K562 (cell line): ENCODE results near the gene CD68. TPM values are rescaled to one million over a fixed set of nuclear protein-coding genes. Genes with fewer than 3 reads are reported as not detected.

ENCODE experiments used
- ATAC-seq: fragments of 200-7000 bp; cut with Tn5 transposase; 3 replicates; pipeline ENCODE4 v1.9.1; 2020; ENCODE audit warnings: moderate library complexity
- BruUV-seq: library from RNA; stranded (reverse); fragments of 400-500 nt; replicated peaks from 2 replicates; lab custom pipeline; 2021; lab: Mats Ljungman, UMichigan
- CTCF ChIA-PET: fragments of 300-600 bp; formaldehyde crosslinking; extraction: SDS; loops from one replicate; lab custom pipeline; 2021; ENCODE audit warnings: low intra/inter-chr PET ratio; lab: Yijun Ruan, JAX
- POLR2A ChIA-PET: fragments of 300-600, 350-650 bp; sonication (Branson Sonifier 250); formaldehyde crosslinking; extraction: SDS; loops from one replicate; lab custom pipeline; 2021; ENCODE audit warnings: antibody characterized with exemption, inconsistent platforms; lab: Yijun Ruan, JAX
- DNase-seq, 4 experiments: peaks; one replicate each; pipeline versions ENCODE4 v3.0.0 to v3.0.0-alpha.2; 2011 to 2018; ENCODE audit warnings: low spot score in 3 of 4, mixed read lengths in 3 of 4; ENCODE audit errors: extremely low read depth in 1 of 4
- FAIRE-seq: peaks from 2 replicates; lab custom pipeline; 2011; peaks lifted over from hg19 to GRCh38; lab: Jason Lieb, UNC
- H2AFZ ChIP-seq: 2 replicates; pipeline ENCODE4 v1.6.0; 2011; ENCODE audit warnings: low read depth, low read length, control low read depth, inconsistent platforms
- H3K27ac ChIP-seq: fragments of 200-600 bp; 3 replicates; pipeline ENCODE4 v1.8.0; 2011; ENCODE audit warnings: low read depth, mild to moderate bottlenecking, control low read depth, inconsistent platforms, low read length, moderate library complexity, mixed read lengths; ENCODE audit errors: extremely low read depth
- H3K27me3 ChIP-seq, 2 experiments: fragments of 300-600 bp in 1 of 2; 2 replicates in 1 of 2; 3 replicates in 1 of 2; pipeline versions ENCODE4 v1.6.0 to v1.8.0; 2011; ENCODE audit warnings: inconsistent platforms in 2 of 2, low read length in 2 of 2, mild to moderate bottlenecking in 1 of 2, mixed read lengths in 1 of 2, moderate library complexity in 1 of 2; ENCODE audit not compliant: control insufficient read depth in 2 of 2, insufficient read depth in 2 of 2
- H3K36me3 ChIP-seq: fragments of 300-600 bp; 3 replicates; pipeline ENCODE4 v1.8.0; 2011; ENCODE audit warnings: mild to moderate bottlenecking, low read length, inconsistent platforms; ENCODE audit not compliant: control insufficient read depth, insufficient read depth
- H3K4me1 ChIP-seq, 2 experiments: fragments of 200-600 bp in 1 of 2; replicated peaks in 1 of 2; 2 replicates in 1 of 2; 3 replicates in 1 of 2; pipeline versions ENCODE4 v1.5.1 to v1.8.0; 2011; ENCODE audit warnings: inconsistent platforms in 2 of 2, low read length in 2 of 2, mild to moderate bottlenecking in 1 of 2, mixed read lengths in 1 of 2, moderate library complexity in 1 of 2; ENCODE audit not compliant: control insufficient read depth in 2 of 2, insufficient read depth in 2 of 2
- H3K4me2 ChIP-seq: 2 replicates; pipeline ENCODE4 v1.6.1; 2011; ENCODE audit warnings: low read length, control low read depth, inconsistent platforms, mixed read lengths; ENCODE audit not compliant: insufficient read depth
- H3K4me3 ChIP-seq: fragments of 200-600 bp; sonication (generic), shearing (Covaris generic); 2 replicates; pipeline ENCODE4 v1.5.1; 2016; ENCODE audit warnings: control low read depth, inconsistent platforms
- H3K79me2 ChIP-seq: fragments of 200-600 bp; 3 replicates; pipeline ENCODE4 v1.8.0; 2011; ENCODE audit warnings: low read length, inconsistent platforms; ENCODE audit not compliant: control insufficient read depth, insufficient read depth
- H3K9ac ChIP-seq, 2 experiments: 2 replicates each; pipeline versions ENCODE4 v1.6.0 to v1.6.1; 2011; ENCODE audit warnings: low read depth in 2 of 2, low read length in 2 of 2, control low read depth in 1 of 2, inconsistent platforms in 1 of 2, mild to moderate bottlenecking in 1 of 2, mixed read lengths in 1 of 2; ENCODE audit not compliant: insufficient read depth in 1 of 2
- H3K9me1 ChIP-seq: one replicate; pipeline ENCODE4 v1.6.0; 2011; ENCODE audit warnings: inconsistent platforms, mild to moderate bottlenecking, low read length, moderate library complexity; ENCODE audit not compliant: control insufficient read depth, insufficient read depth
- H3K9me3 ChIP-seq: replicated peaks from 2 replicates; pipeline ENCODE4 v1.5.1; 2011; ENCODE audit warnings: low read depth, low read length, inconsistent platforms; ENCODE audit not compliant: control insufficient read depth, insufficient read depth
- H4K20me1 ChIP-seq: replicated peaks from 2 replicates; pipeline ENCODE4 v1.6.1; 2011; ENCODE audit warnings: low read length, inconsistent platforms, mixed read lengths; ENCODE audit not compliant: control insufficient read depth, insufficient read depth
- ESRRA ChIP-seq: fragments of 450-650 bp; IDR thresholded peaks from 2 replicates; pipeline ENCODE4 v1.6.1; 2014; ENCODE audit warnings: low read depth, mild to moderate bottlenecking, moderate library complexity, borderline replicate concordance
- KDM5B ChIP-seq: fragments of 200-600 bp; sonication (generic); IDR thresholded peaks from 2 replicates; pipeline ENCODE4 v1.6.1; 2012; ENCODE audit warnings: low read depth, mild to moderate bottlenecking, moderate library complexity, low read length, control low read depth, inconsistent platforms; ENCODE audit not compliant: insufficient replicate concordance
- NR2C1 ChIP-seq, 2 experiments: fragments of 450-650 bp; IDR thresholded peaks; 2 replicates each; pipeline ENCODE4 v1.6.1; 2017; ENCODE audit warnings: mild to moderate bottlenecking in 2 of 2, antibody characterized with exemption in 1 of 2, inconsistent platforms in 1 of 2, missing compliant biosample characterization in 1 of 2, missing genetic modification characterization in 1 of 2
- POLR2G ChIP-seq: fragments of 200-400 bp; formaldehyde crosslinking; IDR thresholded peaks from 2 replicates; pipeline ENCODE4 v1.6.1; 2017; ENCODE audit warnings: low read depth, mild to moderate bottlenecking, antibody characterized with exemption, low read length, moderate library complexity
- RBFOX2 ChIP-seq: fragments of 200-400 bp; formaldehyde crosslinking; IDR thresholded peaks from 2 replicates; pipeline ENCODE4 v1.6.1; 2017; ENCODE audit warnings: low read depth, mild to moderate bottlenecking, low read length, moderate library complexity
- RBM22 ChIP-seq: fragments of 200-400 bp; formaldehyde crosslinking; IDR thresholded peaks from 2 replicates; pipeline ENCODE4 v1.6.1; 2018; ENCODE audit warnings: low read length, low read depth; ENCODE audit not compliant: poor library complexity, severe bottlenecking
- SIRT6 ChIP-seq: IDR thresholded peaks from one replicate; pipeline ENCODE4 v1.6.1; 2012; ENCODE audit warnings: low read depth, mild to moderate bottlenecking, control low read depth, inconsistent platforms, low read length, moderate library complexity
- ZNF354B ChIP-seq: fragments of 250-450 bp; sonication (Bioruptor Pico); IDR thresholded peaks from 2 replicates; pipeline ENCODE4 v1.4.0; 2020
- ZNF785 ChIP-seq: fragments of 250-450 bp; sonication (Bioruptor Pico); IDR thresholded peaks from 2 replicates; pipeline ENCODE4 v1.4.0; 2020; ENCODE audit warnings: mild to moderate bottlenecking
- WGBS: fragments of 100-300 bp; shearing (Covaris generic); methylation state at CpG from one replicate; pipeline ENCODE4 v1.1.6; 2016; ENCODE audit warnings: low coverage, mixed read lengths; ENCODE audit not compliant: insufficient coverage; ENCODE audit errors: missing lambda C conversion rate; 5-methylcytosine and 5-hydroxymethylcytosine counted together
- in situ Hi-C: fragments of 300-500 bp; cut with MboI; formaldehyde crosslinking; loops from 4 replicates; pipeline ENCODE4 v1.15.0; 2018; ENCODE audit warnings: inconsistent platforms, mixed read lengths
- intact Hi-C: fragments of 100-400 bp; cut with micrococcal nuclease; formaldehyde crosslinking; loops from 2 replicates; pipeline ENCODE4 v1.14.2; 2022
- polyA plus RNA-seq, 8 experiments: library from polyadenylated mRNA; depleted of rRNA in 4 of 8; stranded (reverse) in 5 of 8; unstranded in 3 of 8; fragments of >200 nt; fragmentation: Nextera tagmentation in 2 of 8; fragmentation: Illumina TruSeq in 1 of 8; extraction: Ambion mirVana in 2 of 8; extraction: Trizol in 1 of 8; gene quantifications; 2 replicates each; pipeline versions ENCODE4 v1.2.1 to v1.2.3, GENCODE V29; 2011 to 2014; ENCODE audit warnings: inconsistent platforms in 1 of 8, missing spikeins in 1 of 8
- total RNA-seq, 7 experiments: library from RNA; depleted of rRNA in 6 of 7; stranded (reverse); fragments of >200 nt in 6 of 7; fragmentation: Illumina TruSeq in 2 of 7; extraction: Trizol in 2 of 7; gene quantifications; 2 replicates each; pipeline versions ENCODE4 v1.2.1 to v1.2.3, GENCODE V29; 2011 to 2021; ENCODE audit warnings: low replicate concordance in 1 of 7
- TF ChIP-seq, protein P1 (sequence below): sonication (generic); formaldehyde crosslinking; IDR thresholded peaks from 2 replicates; pipeline ENCODE4 v1.8.1; 2023; ENCODE audit warnings: mild to moderate bottlenecking, missing genetic modification reagents
- TF ChIP-seq, protein P2 (sequence below): sonication (generic); formaldehyde crosslinking; IDR thresholded peaks from 2 replicates; pipeline ENCODE4 v1.8.0; 2023; ENCODE audit warnings: mild to moderate bottlenecking, missing genetic modification reagents

Gene CD68
- total and polyA plus RNA-seq, 9 of the 15 experiments (the other 6 are each of a cell fraction or from before 2014, with no cell fraction given) = 28.2 to 89.8 (median 37.7) TPM

DNA sequence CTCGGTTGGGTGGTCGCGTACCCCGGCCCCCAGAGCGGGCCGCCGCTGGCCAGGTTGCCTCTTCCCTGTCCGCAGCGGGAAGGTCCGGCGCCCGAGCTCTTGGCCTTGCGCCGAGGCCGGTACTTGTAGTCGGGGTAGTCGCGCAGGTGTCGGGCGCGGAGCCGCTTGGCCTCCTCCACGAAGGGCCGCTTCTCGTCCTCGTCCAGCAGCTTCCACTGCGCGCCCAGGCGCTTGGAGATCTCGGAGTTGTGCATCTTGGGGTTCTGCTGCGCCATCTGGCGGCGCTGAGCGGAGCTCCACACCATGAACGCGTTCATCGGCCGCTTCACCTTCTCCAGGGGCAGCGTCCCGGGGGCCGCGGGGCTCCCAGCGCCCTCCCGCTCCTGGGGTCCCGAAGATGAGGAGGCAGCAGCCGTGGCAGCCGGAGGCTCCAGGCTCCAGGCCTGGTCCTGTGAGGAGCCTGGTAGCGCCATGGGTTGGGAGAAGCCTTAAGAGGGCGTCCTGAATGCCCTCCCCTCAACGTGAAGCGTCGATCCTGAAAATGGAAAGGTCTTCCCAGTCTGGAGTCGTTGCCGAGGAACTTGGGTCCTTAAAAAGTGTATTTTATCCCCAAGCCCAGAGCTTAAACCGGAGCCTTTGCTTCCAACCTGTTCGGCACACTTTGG is 9.9 kb downstream of the CD68 start:
- ATAC-seq = no peak
- Histone ChIP-seq H3K79me2 (peaks cover 47% of the 10 kb centered on the region), H3K36me3 (peaks cover 73% of the 10 kb centered on the region), H2AFZ (no peak overlapping the region), H3K9me3 (no peaks in the 10 kb centered on the region), H3K27me3 (no peaks in the 10 kb centered on the region), H3K4me2 (no peak overlapping the region), H3K9ac (no peak overlapping the region), H3K4me3 (no peak overlapping the region), H4K20me1 (no peaks in the 10 kb centered on the region), H3K4me1 (peaks cover 28 to 50% of the 10 kb centered on the region in 2 experiments), H3K9me1 (no peaks in the 10 kb centered on the region), H3K27ac (no peak overlapping the region)
- WGBS = 96% methylated on average over 12 of the region's 56 CpGs
- in situ Hi-C loops (no loop called here), intact Hi-C loops (loop anchor here (5.0 kb wide), 1 partner anchor 98 kb away; the partner anchor contains the start of genes TP53 and WRAP53)
- no peak for FAIRE-seq
- ChIA-PET CTCF (no interaction called here), POLR2A (interaction anchor here (1.0 to 1.7 kb wide), 5 partner anchors 8 to 114 kb away, joined by 3 to 6 read pairs (median 3); partner anchors contain the start of gene CD68)
- no TSS peak for BruUV-seq
- TF ChIP-seq, protein P1, sequence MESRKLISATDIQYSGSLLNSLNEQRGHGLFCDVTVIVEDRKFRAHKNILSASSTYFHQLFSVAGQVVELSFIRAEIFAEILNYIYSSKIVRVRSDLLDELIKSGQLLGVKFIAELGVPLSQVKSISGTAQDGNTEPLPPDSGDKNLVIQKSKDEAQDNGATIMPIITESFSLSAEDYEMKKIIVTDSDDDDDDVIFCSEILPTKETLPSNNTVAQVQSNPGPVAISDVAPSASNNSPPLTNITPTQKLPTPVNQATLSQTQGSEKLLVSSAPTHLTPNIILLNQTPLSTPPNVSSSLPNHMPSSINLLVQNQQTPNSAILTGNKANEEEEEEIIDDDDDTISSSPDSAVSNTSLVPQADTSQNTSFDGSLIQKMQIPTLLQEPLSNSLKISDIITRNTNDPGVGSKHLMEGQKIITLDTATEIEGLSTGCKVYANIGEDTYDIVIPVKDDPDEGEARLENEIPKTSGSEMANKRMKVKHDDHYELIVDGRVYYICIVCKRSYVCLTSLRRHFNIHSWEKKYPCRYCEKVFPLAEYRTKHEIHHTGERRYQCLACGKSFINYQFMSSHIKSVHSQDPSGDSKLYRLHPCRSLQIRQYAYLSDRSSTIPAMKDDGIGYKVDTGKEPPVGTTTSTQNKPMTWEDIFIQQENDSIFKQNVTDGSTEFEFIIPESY = peak; percentile 93
- TF ChIP-seq RBFOX2 (peak; percentile 34), ZNF785 (CRISPR knock-in tag) (no peak), POLR2G (peak; percentile 51; the same call in 1 of the 2 replicates), KDM5B (no peak), NR2C1 (IDR thresholded peaks at IDR 0.05) (no peak), NR2C1 (tag; IDR thresholded peaks at IDR 0.05) (no peak), SIRT6 (no peak), ESRRA (no peak), RBM22 (peak; percentile 21), ZNF354B (CRISPR knock-in tag) (no peak)
- TF ChIP-seq, protein P2, sequence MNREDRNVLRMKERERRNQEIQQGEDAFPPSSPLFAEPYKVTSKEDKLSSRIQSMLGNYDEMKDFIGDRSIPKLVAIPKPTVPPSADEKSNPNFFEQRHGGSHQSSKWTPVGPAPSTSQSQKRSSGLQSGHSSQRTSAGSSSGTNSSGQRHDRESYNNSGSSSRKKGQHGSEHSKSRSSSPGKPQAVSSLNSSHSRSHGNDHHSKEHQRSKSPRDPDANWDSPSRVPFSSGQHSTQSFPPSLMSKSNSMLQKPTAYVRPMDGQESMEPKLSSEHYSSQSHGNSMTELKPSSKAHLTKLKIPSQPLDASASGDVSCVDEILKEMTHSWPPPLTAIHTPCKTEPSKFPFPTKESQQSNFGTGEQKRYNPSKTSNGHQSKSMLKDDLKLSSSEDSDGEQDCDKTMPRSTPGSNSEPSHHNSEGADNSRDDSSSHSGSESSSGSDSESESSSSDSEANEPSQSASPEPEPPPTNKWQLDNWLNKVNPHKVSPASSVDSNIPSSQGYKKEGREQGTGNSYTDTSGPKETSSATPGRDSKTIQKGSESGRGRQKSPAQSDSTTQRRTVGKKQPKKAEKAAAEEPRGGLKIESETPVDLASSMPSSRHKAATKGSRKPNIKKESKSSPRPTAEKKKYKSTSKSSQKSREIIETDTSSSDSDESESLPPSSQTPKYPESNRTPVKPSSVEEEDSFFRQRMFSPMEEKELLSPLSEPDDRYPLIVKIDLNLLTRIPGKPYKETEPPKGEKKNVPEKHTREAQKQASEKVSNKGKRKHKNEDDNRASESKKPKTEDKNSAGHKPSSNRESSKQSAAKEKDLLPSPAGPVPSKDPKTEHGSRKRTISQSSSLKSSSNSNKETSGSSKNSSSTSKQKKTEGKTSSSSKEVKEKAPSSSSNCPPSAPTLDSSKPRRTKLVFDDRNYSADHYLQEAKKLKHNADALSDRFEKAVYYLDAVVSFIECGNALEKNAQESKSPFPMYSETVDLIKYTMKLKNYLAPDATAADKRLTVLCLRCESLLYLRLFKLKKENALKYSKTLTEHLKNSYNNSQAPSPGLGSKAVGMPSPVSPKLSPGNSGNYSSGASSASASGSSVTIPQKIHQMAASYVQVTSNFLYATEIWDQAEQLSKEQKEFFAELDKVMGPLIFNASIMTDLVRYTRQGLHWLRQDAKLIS (CRISPR knock-in tag) = no peak
- DNase-seq = no peak
